Loucy (cell line): ENCODE measurements around the gene NEUROD4.

Experiments used
- H2AFZ ChIP-seq: fragments of 200-600 bp; sonication (generic); 2 replicates; pipeline ENCODE4 v1.6.0; 2016; ENCODE audit warnings: antibody characterized with exemption, mild to moderate bottlenecking, low read length, moderate library complexity
- H3F3A ChIP-seq: fragments of 200-600 bp; 2 replicates; pipeline ENCODE4 v1.6.0; 2016; ENCODE audit warnings: antibody characterized with exemption, low read depth, mild to moderate bottlenecking
- H3K27me3 ChIP-seq: fragments of 200-600 bp; sonication (generic); 2 replicates; pipeline ENCODE4 v1.6.1; 2014; ENCODE audit warnings: low read length, mild to moderate bottlenecking; ENCODE audit not compliant: insufficient read depth, poor library complexity, severe bottlenecking
- H3K36me3 ChIP-seq: fragments of 200-600 bp; sonication (generic); 2 replicates; pipeline ENCODE4 v1.6.1; 2016; ENCODE audit warnings: low read length; ENCODE audit not compliant: insufficient read depth
- H3K4me1 ChIP-seq: fragments of 200-600 bp; sonication (generic); 2 replicates; pipeline ENCODE4 v1.5.1; 2014; ENCODE audit warnings: low read length, mild to moderate bottlenecking; ENCODE audit not compliant: insufficient read depth, poor library complexity, severe bottlenecking
- H3K4me2 ChIP-seq: fragments of 200-600 bp; sonication (generic); 2 replicates; pipeline ENCODE4 v1.6.0; 2014; ENCODE audit warnings: antibody characterized with exemption, low read length, low read depth, mild to moderate bottlenecking; ENCODE audit not compliant: poor library complexity, severe bottlenecking
- H3K4me3 ChIP-seq: fragments of 200-600 bp; sonication (generic); 2 replicates; pipeline ENCODE4 v1.5.1; 2014; ENCODE audit warnings: low read length, mild to moderate bottlenecking, mixed read lengths; ENCODE audit not compliant: poor library complexity, severe bottlenecking
- H3K79me2 ChIP-seq: fragments of 200-600 bp; sonication (generic); 2 replicates; pipeline ENCODE4 v1.6.1; 2014; ENCODE audit warnings: low read length; ENCODE audit not compliant: insufficient read depth
- H3K9ac ChIP-seq: fragments of 200-600 bp; sonication (generic); 2 replicates; pipeline ENCODE4 v1.6.0; 2014; ENCODE audit warnings: mild to moderate bottlenecking, low read depth, low read length, moderate library complexity; ENCODE audit not compliant: poor library complexity, severe bottlenecking
- H3K9me2 ChIP-seq: fragments of 200-600 bp; sonication (generic); replicated peaks from 2 replicates; pipeline ENCODE4 v1.6.1; 2016; ENCODE audit warnings: low read depth, low read length, mixed read lengths
- H3K9me3 ChIP-seq: fragments of 200-600 bp; sonication (generic); 2 replicates; pipeline ENCODE4 v1.6.1; 2014; ENCODE audit warnings: mild to moderate bottlenecking, antibody characterized with exemption, low read length, low read depth; ENCODE audit not compliant: insufficient read depth
- H4K20me1 ChIP-seq: fragments of 200-600 bp; sonication (generic); 2 replicates; pipeline ENCODE4 v1.6.0; 2014; ENCODE audit warnings: antibody characterized with exemption, low read length, mild to moderate bottlenecking; ENCODE audit not compliant: insufficient read depth, poor library complexity, severe bottlenecking
- CTCF ChIP-seq: fragments of 200-600 bp; sonication (generic); conservative IDR thresholded peaks from 2 replicates; pipeline ENCODE4 v1.5.1; 2014; ENCODE audit warnings: mild to moderate bottlenecking, antibody characterized with exemption, low read length
- EZH2phosphoT487 ChIP-seq: fragments of 200-600 bp; IDR thresholded peaks from 2 replicates; pipeline ENCODE4 v1.6.1; 2018; ENCODE audit warnings: antibody characterized with exemption, mild to moderate bottlenecking, moderate library complexity, borderline replicate concordance

The NEUROD4 gene

GRCh38 chr12:54987611-54988231 lies 32.1 kb upstream of the NEUROD4 start:
- H3K27me3 ChIP-seq: no peaks in the 10 kb centered on the region
- H2AFZ ChIP-seq: no peak overlapping the region
- H3F3A ChIP-seq: no peaks in the 10 kb centered on the region
- H3K79me2 ChIP-seq: peaks cover 36% of the 10 kb centered on the region
- peak overlapping the region; percentile 45 for H3K4me2 ChIP-seq
- H3K36me3 ChIP-seq: no peaks in the 10 kb centered on the region
- no peak overlapping the region for H3K4me3 ChIP-seq
- no peaks in the 10 kb centered on the region for H4K20me1 ChIP-seq
- no peak overlapping the region for H3K9ac ChIP-seq
- H3K4me1 ChIP-seq: peaks cover 58% of the 10 kb centered on the region
- H3K9me3 ChIP-seq: no peaks in the 10 kb centered on the region
- TF ChIP-seq CTCF (no peak), EZH2phosphoT487 (no peak)
- no peaks in the 10 kb centered on the region for H3K9me2 ChIP-seq

GRCh38 chr12:54988402-54989054 lies 31.2 kb upstream of the NEUROD4 start:
- H4K20me1 ChIP-seq: no peaks in the 10 kb centered on the region
- H3K9ac ChIP-seq: peak overlapping the region; percentile 22
- H3F3A ChIP-seq: no peaks in the 10 kb centered on the region
- no peak overlapping the region for H2AFZ ChIP-seq
- H3K4me3 ChIP-seq: no peak overlapping the region
- no peaks in the 10 kb centered on the region for H3K27me3 ChIP-seq
- H3K36me3 ChIP-seq: no peaks in the 10 kb centered on the region
- no peak for TF ChIP-seq EZH2phosphoT487
- no peak for TF ChIP-seq CTCF
- H3K9me2 ChIP-seq: no peaks in the 10 kb centered on the region
- H3K4me2 ChIP-seq: no peak overlapping the region
- H3K79me2 ChIP-seq: peaks cover 28% of the 10 kb centered on the region
- H3K9me3 ChIP-seq: no peaks in the 10 kb centered on the region
- H3K4me1 ChIP-seq: peaks cover 52% of the 10 kb centered on the region

- Histone ChIP-seq H3K9me3 (no peaks in the 10 kb centered on the region), H3K79me2 (peaks cover 15% of the 10 kb centered on the region; the same call in 1 of the 2 replicates), H4K20me1 (no peaks in the 10 kb centered on the region), H3K27me3 (no peaks in the 10 kb centered on the region), H3F3A (no peaks in the 10 kb centered on the region), H3K4me2 (no peak overlapping the region), H3K4me3 (no peak overlapping the region), H3K4me1 (peaks cover 49% of the 10 kb centered on the region), H3K9me2 (no peaks in the 10 kb centered on the region), H3K9ac (no peak overlapping the region), H3K36me3 (no peaks in the 10 kb centered on the region), H2AFZ (no peak overlapping the region)
- TF ChIP-seq CTCF: no peak
- no peak for TF ChIP-seq EZH2phosphoT487
These were observed 29.9 kb upstream of the NEUROD4 start for GRCh38 chr12:54989829-54990228.
